HEK293T (cell line): Measurements from ENCODE around the gene XAB2.

ENCODE experiments used
- CTCF ChIA-PET: fragments of 350-600 bp; formaldehyde crosslinking; extraction: SDS; loops from one replicate; lab custom pipeline; 2021; ENCODE audit warnings: antibody characterized with exemption, inconsistent platforms; lab: Yijun Ruan, JAX
- POLR2A ChIA-PET: fragments of 350-600 bp; formaldehyde crosslinking; extraction: SDS; loops from one replicate; lab custom pipeline; 2020; ENCODE audit warnings: antibody characterized with exemption, inconsistent platforms; lab: Yijun Ruan, JAX
- DNase-seq: peaks from one replicate; pipeline ENCODE4 v3.0.0; 2012; ENCODE audit warnings: mixed read lengths; ENCODE audit errors: extremely low spot score
- ARNT ChIP-seq: fragments of 450-650 bp; IDR thresholded peaks from 2 replicates; pipeline ENCODE4 v1.6.1; 2017; ENCODE audit warnings: mild to moderate bottlenecking
- BHLHE40 ChIP-seq: fragments of 450-650 bp; IDR thresholded peaks from 2 replicates; pipeline ENCODE4 v1.6.1; 2016; ENCODE audit warnings: mild to moderate bottlenecking, moderate library complexity, borderline replicate concordance
- CTBP1 ChIP-seq: fragments of 450-650 bp; IDR thresholded peaks from 2 replicates; pipeline ENCODE4 v1.6.1; 2016; ENCODE audit warnings: borderline replicate concordance
- ELF4 ChIP-seq: fragments of 450-650 bp; IDR thresholded peaks from 2 replicates; pipeline ENCODE4 v1.6.1; 2017; ENCODE audit warnings: antibody characterized with exemption
- FOXA1 ChIP-seq: fragments of 450-650 bp; IDR thresholded peaks from 2 replicates; pipeline ENCODE4 v1.6.1; 2016; ENCODE audit warnings: mild to moderate bottlenecking
- FOXK2 ChIP-seq: fragments of 450-650 bp; IDR thresholded peaks from 2 replicates; pipeline ENCODE4 v1.6.1; 2016; ENCODE audit warnings: mild to moderate bottlenecking
- FOXM1 ChIP-seq: fragments of 450-650 bp; IDR thresholded peaks from 2 replicates; pipeline ENCODE4 v1.6.1; 2017; ENCODE audit warnings: mild to moderate bottlenecking, borderline replicate concordance
- HDGF ChIP-seq: fragments of 450-650 bp; IDR thresholded peaks from 2 replicates; pipeline ENCODE4 v1.6.1; 2017; ENCODE audit warnings: antibody characterized with exemption, borderline replicate concordance
- L3MBTL2 ChIP-seq: fragments of 450-650 bp; conservative IDR thresholded peaks from 2 replicates; pipeline ENCODE4 v1.6.1; 2016; ENCODE audit warnings: mild to moderate bottlenecking
- LEF1 ChIP-seq: fragments of 450-650 bp; IDR thresholded peaks from 2 replicates; pipeline ENCODE4 v1.6.1; 2017; ENCODE audit warnings: mild to moderate bottlenecking, borderline replicate concordance
- NFRKB ChIP-seq: fragments of 450-650 bp; IDR thresholded peaks from 2 replicates; pipeline ENCODE4 v1.6.1; 2016; ENCODE audit warnings: mild to moderate bottlenecking, moderate library complexity
- SP1 ChIP-seq: fragments of 450-650 bp; IDR thresholded peaks from 2 replicates; pipeline ENCODE4 v1.6.1; 2017
- SUZ12 ChIP-seq: fragments of 450-650 bp; IDR thresholded peaks from 2 replicates; pipeline ENCODE4 v1.6.1; 2016; ENCODE audit warnings: mild to moderate bottlenecking
- TARDBP ChIP-seq: fragments of 450-650 bp; IDR thresholded peaks from 2 replicates; pipeline ENCODE4 v1.6.1; 2016
- ZNF384 ChIP-seq: fragments of 450-650 bp; IDR thresholded peaks from 2 replicates; pipeline ENCODE4 v1.6.1; 2016
- TF ChIP-seq, protein P1 (sequence below): fragments of 450-650 bp; IDR thresholded peaks from 2 replicates; pipeline ENCODE4 v1.6.1; 2016

XAB2 gene

DNA sequence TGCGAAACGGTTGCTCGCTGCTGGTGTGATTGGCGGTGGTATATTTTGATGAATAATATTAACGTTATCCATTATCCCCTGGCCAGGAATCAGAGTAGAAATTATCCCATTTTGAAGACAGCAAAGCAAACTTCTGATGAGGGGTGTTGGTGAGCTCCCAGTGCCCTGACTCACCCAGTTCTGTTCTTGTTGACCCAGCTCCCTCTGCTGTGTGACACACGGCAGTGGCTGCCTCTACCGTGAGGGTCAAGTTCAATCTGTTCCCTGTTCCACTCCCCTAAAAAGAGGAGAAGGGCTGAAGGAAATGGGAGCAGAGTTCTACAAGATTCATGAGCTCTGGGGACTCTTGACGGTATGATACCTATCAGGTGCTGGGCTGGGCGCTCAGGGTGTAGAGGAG is 31.7 kb downstream of the XAB2 start:
- ChIA-PET POLR2A (interaction anchor here (0.8 kb wide), 1 partner anchor 8 kb away, joined by 4 read pairs; no protein-coding TSS in a partner anchor), CTCF (no interaction called here)

DNA sequence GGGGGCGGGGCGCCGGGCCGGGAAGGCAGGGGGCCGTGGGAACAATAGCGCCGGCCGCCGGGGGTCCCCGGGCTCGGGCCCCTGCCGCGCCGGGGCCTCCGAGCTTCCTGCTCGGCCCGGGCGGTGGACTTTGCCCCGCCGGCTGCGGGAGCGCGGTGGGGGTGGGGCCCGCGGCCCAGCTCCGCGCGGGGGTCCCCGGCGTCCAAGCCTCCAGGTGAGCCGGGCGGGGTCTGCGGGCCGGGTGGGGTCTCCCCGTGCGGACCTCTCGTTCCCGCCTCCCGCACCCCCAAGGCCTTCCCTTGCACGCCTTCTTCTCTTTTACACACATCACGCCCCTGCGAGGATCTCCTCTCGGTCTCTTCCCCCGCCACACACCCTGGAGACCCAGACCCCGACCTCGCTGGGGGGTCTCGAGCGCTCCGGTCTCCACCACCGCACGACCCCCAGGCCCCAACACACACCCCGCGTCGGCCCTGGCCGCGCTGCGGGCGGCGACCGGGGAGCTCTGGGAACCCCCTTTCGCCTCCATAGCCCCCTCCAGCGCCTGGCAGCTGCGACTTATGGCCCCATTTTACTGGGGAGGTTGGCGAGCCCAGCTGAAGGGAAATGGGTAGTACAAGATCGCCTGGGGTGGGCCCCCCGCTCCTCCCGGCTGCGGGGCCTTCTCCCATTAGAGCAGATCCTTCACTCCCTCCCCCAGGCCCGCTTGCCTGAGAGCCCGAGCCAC is 33.0 kb downstream of the XAB2 start:
- ChIA-PET CTCF (interaction anchor here (0.7 kb wide), 2 partner anchors 9 to 28 kb away, joined by 4 to 6 read pairs; no protein-coding TSS in a partner anchor), POLR2A (interaction anchor here (1.6 to 2.6 kb wide), 2 partner anchors 9 to 33 kb away, joined by 9 to 10 read pairs; partner anchors contain the start of genes PET100 and XAB2)
- TF ChIP-seq ELF4 (no peak), FOXK2 (no peak), BHLHE40 (no peak), HDGF (no peak), LEF1 (no peak), SUZ12 (no peak)
- no peak for DNase-seq

More for the DNA sequence above, 31.7 kb downstream of the XAB2 start:
- no peak for TF ChIP-seq FOXA1
- no peak for TF ChIP-seq SP1
- TF ChIP-seq, protein P1, sequence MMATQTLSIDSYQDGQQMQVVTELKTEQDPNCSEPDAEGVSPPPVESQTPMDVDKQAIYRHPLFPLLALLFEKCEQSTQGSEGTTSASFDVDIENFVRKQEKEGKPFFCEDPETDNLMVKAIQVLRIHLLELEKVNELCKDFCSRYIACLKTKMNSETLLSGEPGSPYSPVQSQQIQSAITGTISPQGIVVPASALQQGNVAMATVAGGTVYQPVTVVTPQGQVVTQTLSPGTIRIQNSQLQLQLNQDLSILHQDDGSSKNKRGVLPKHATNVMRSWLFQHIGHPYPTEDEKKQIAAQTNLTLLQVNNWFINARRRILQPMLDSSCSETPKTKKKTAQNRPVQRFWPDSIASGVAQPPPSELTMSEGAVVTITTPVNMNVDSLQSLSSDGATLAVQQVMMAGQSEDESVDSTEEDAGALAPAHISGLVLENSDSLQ = no peak
- no peak for TF ChIP-seq NFRKB
- TF ChIP-seq FOXK2 = no peak
- TF ChIP-seq ARNT = no peak
- TF ChIP-seq CTBP1 = no peak
- no peak for TF ChIP-seq HDGF
- TF ChIP-seq BHLHE40 = no peak
- TF ChIP-seq FOXM1 = no peak
- no peak for TF ChIP-seq ELF4
- TF ChIP-seq L3MBTL2 = no peak
- TF ChIP-seq LEF1 = no peak
- TF ChIP-seq SUZ12 = no peak
- DNase-seq = no peak

DNA sequence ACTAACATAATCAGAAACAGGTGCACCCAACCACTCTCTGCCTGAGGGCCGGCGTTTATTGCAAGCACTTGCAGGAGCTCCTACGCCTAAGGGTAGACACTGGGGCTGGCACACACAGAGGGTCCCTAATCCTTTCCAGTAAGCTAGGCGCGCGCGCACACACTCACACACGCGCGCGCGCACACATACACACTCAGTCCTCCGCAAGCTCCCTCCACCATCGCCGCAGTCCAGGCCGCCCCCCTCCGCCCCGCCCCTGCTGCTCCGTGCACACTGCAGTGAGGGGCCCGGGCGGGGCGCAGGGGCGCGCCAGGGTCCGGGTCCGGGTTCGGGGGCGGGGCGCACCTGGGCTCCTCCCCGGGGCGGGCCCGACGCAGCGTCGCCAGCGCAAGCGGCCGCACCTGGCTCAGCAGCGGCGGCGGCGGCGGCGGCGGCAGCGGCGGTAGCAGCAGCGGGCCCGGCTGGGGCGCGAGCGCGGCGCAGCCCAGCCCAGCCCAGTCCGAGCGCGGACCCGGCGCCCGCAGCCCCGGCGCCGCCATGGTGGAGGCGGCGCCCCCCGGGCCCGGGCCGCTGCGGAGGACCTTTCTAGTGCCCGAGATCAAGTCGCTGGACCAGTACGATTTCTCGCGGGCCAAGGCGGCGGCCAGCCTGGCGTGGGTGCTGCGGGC is 33.7 kb downstream of the XAB2 start, which contains the start of gene CAMSAP3:
TSS of gene CAMSAP3 (plus strand) at position 398 of the 668 bp plus-strand sequence. CDS start at position 538, 140 bp downstream.
- ChIA-PET POLR2A (interaction anchor here (1.0 to 2.6 kb wide), 3 partner anchors 9 to 34 kb away, joined by 3 to 10 read pairs (median 9); partner anchors contain the start of genes PET100 and XAB2), CTCF (no interaction called here)
- TF ChIP-seq ZNF384 (no peak), BHLHE40 (no peak), SP1 (no peak), L3MBTL2 (no peak), FOXK2 (no peak), HDGF (no peak), NFRKB (no peak), FOXM1 (no peak), CTBP1 (no peak), TARDBP (no peak), FOXA1 (no peak), ARNT (no peak), LEF1 (no peak), SUZ12 (no peak)
- TF ChIP-seq, protein P1 = no peak
- DNase-seq = peak; percentile 68

DNA sequence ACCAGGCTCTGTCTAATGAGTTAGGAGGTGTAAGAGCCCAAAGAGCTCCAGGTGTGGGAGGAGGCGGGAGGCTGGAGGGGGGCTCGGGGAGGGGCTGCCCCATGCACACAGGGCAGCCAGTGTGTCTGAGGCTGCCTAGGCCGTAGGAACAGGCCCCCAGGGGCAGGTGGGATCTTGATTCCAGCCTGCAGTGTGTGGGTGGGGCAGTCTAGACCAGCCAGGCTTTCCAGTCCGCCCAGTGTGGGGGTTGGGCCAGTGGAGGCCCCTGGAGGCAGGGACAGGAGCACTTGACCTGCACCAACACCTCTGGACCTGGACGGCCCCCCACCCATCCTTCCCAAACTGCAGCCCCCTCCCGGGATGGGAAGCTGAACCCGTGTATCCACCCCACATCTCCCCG is 39.1 kb downstream of the XAB2 start:
- ChIA-PET POLR2A (no interaction called here), CTCF (no interaction called here)
- DNase-seq = no peak
- no peak for TF ChIP-seq FOXM1
- TF ChIP-seq FOXK2 = no peak
- TF ChIP-seq SP1 = no peak
- no peak for TF ChIP-seq L3MBTL2
- no peak for TF ChIP-seq FOXA1
- TF ChIP-seq BHLHE40 = no peak
- no peak for TF ChIP-seq SUZ12
- no peak for TF ChIP-seq HDGF
- TF ChIP-seq LEF1 = no peak
- no peak for TF ChIP-seq NFRKB
- TF ChIP-seq TARDBP = no peak
- TF ChIP-seq ZNF384 = no peak
- TF ChIP-seq CTBP1 = no peak

DNA sequence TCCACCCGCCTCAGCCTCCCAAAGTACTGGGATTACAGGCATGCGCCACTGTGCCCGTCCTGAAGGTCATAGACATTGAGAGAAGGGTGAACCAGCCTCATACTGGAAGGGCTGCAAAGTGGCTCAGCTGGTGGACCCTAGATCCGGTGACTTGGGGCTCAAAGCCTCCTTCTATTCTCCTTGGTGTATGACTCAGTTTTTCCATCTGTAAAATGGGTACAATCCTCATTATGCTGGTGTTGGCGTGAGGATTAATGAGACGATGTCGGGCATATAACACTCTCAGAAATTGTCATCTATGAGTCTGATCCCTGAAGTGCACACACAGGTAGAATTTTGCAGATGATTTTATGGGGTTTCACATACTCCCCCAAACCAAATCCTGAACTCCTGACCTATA is 39.5 kb downstream of the XAB2 start:
- CTCF ChIA-PET = no interaction called here
- no peak for DNase-seq
- POLR2A ChIA-PET = no interaction called here
- TF ChIP-seq L3MBTL2 (no peak), FOXM1 (no peak), CTBP1 (no peak)

DNA sequence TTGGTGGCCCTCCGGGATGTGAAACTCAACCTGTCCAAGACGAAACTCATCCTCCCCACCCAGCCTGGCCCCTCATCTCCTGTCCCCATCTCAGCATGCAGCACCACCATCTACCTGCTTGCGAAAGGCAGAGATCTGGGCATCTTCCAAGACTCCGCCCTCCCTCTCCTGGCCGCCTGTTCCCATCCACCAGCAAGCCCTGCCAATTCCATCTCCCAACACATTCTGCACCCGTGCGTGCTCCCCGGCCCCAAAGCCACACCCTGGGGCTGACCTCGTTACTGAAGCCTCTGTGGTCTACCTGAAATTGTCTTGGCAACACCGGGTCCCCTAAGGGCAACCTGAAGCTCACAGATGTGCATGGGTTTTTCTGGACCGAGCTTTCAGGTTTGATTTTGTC is 46.9 kb downstream of the XAB2 start:
- TF ChIP-seq ARNT (no peak), LEF1 (no peak), FOXA1 (no peak), NFRKB (no peak), FOXK2 (no peak), SUZ12 (no peak), HDGF (no peak), CTBP1 (no peak), ELF4 (no peak), FOXM1 (no peak), BHLHE40 (no peak), SP1 (no peak)
- TF ChIP-seq, protein P1 = no peak
- ChIA-PET CTCF (no interaction called here), POLR2A (no interaction called here)

More for the DNA sequence above, 46.9 kb downstream of the XAB2 start:
- no peak for DNase-seq
